ENCODE measurements around the gene NFIC. TPM values are rescaled to one million over a fixed set of nuclear protein-coding genes. Genes with fewer than 3 reads are reported as not detected.

The NFIC gene
- polyA plus RNA-seq, 2 donors = 15.4 to 48.1 TPM

GRCh38 chr19:3518659-3519058 lies 152.3 kb downstream of the NFIC start:
- Histone ChIP-seq H3K27me3 (ENCODE audit: control insufficient read depth in 1 of 2, insufficient read depth in 2 of 2, low read length in 2 of 2) (no peaks in the 10 kb centered on the region), H3K4me3 (ENCODE audit: low read depth in 1 of 2, low read length in 2 of 2) (no peak overlapping the region), H3K27ac (ENCODE audit: low read depth in 2 of 2, low read length in 1 of 2) (no peak overlapping the region), H3K36me3 (ENCODE audit: control insufficient read depth in 2 of 2, insufficient read depth in 2 of 2, low read length in 1 of 2) (peaks cover 1 to 21% of the 10 kb centered on the region in 2 donors), H3K4me1 (ENCODE audit: control insufficient read depth in 2 of 2, insufficient read depth in 2 of 2, low read length in 1 of 2) (peaks cover 5 to 21% of the 10 kb centered on the region in 2 donors), H3K9me3 (ENCODE audit: control insufficient read depth in 2 of 2, insufficient read depth in 1 of 2, low read depth in 1 of 2, low read length in 1 of 2) (no peaks in the 10 kb centered on the region)
- WGBS, 2 donors = 83 to 85% methylated on average over 2 of the region's 2 CpGs

Other genes starting within 250 kb of the NFIC start
- 100 to 1,000 TPM; 118 to 135 TPM for gene GNA15, start 230.6 kb upstream of the NFIC start, polyA plus RNA-seq
- gene S1PR4, start 187.8 kb upstream of the NFIC start, polyA plus RNA-seq = 1 to 10 TPM; 1.5 to 2.4 TPM
- gene NCLN, start 180.7 kb upstream of the NFIC start, polyA plus RNA-seq = 10 to 100 TPM; 23.9 to 24.9 TPM
- under 1 TPM; 0.06 to 0.16 TPM for gene CELF5, start 141.9 kb upstream of the NFIC start, polyA plus RNA-seq
- gene SMIM24, start 113.9 kb downstream of the NFIC start, polyA plus RNA-seq = under 1 TPM; 0.02 to 0.29 TPM
- not detected for gene SMIM44, start 116.9 kb downstream of the NFIC start, polyA plus RNA-seq
- 10 to 100 TPM; 14.9 to 16.7 TPM for gene DOHH, start 134.1 kb downstream of the NFIC start, polyA plus RNA-seq
- 10 to 100 TPM; 23.0 to 28.0 TPM for gene FZR1, start 139.7 kb downstream of the NFIC start, polyA plus RNA-seq
- gene TEKTIP1, start 172.6 kb downstream of the NFIC start, polyA plus RNA-seq = under 1 TPM; 0.08 to 0.41 TPM
- 10 to 100 TPM; 26.8 to 27.5 TPM for gene MFSD12, start 191.0 kb downstream of the NFIC start, polyA plus RNA-seq
- 10 to 100 TPM; 62.1 to 68.4 TPM for gene HMG20B, start 206.4 kb downstream of the NFIC start, polyA plus RNA-seq
- gene GIPC3, start 218.9 kb downstream of the NFIC start, polyA plus RNA-seq = under 1 TPM; 0.53 to 0.57 TPM
- under 1 TPM; 0.59 to 0.64 TPM for gene TBXA2R, start 240.3 kb downstream of the NFIC start, polyA plus RNA-seq